HG03064 (cell line): ENCODE data around the gene OR1D5.
"Not testable (repeated sequence)": the region's sequence is repeated elsewhere in the genome, so short reads cannot be mapped to it uniquely, and the experiment has no call there.

Source experiments
- ATAC-seq: cut with Tn5 transposase; IDR thresholded peaks from one replicate; pipeline ENCODE4 v1.9.1; 2021; ENCODE audit warnings: low read depth; ENCODE audit not compliant: unreplicated experiment

The OR1D5 gene

GRCh38 chr17:3032258-3033247 is 30.9 kb downstream of the OR1D5 start:
- no peak for ATAC-seq

DNA sequence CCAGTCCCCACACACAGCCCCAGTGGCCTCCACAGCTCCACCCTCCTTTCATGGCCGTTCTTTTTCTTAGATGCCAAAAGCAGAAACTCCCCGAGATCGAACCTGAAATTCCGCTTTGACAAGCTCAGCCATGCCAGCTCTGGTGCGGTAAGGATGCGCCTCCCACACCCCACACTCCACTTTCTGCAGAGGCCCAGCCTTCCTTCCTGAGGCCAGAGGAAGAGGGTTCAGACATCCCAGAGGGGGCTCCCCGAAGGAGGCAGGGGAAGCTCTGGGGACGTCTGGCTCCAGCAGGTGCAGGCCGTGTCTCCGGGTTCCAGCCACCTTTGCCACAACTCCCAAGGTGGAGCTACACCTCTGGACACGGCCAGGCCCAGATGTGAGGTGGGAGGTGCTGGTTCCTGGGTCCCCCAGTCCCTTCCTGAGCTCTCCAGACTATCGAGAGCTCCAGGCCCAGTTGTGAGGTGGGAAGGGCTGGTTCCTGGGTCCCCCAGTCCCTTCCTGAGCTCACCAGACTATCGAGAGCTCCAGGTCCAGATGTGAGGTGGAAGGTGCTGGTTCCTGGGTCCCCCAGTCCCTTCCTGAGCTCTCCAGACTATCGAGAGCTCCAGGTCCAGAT is 32.4 kb downstream of the OR1D5 start:
- not testable (repeated sequence) for ATAC-seq

- no peak for ATAC-seq
Measured at GRCh38 chr17:3030096-3030495, 33.3 kb downstream of the OR1D5 start.

- no peak for ATAC-seq
Measured at GRCh38 chr17:3029213-3029913, 34.0 kb downstream of the OR1D5 start.

DNA sequence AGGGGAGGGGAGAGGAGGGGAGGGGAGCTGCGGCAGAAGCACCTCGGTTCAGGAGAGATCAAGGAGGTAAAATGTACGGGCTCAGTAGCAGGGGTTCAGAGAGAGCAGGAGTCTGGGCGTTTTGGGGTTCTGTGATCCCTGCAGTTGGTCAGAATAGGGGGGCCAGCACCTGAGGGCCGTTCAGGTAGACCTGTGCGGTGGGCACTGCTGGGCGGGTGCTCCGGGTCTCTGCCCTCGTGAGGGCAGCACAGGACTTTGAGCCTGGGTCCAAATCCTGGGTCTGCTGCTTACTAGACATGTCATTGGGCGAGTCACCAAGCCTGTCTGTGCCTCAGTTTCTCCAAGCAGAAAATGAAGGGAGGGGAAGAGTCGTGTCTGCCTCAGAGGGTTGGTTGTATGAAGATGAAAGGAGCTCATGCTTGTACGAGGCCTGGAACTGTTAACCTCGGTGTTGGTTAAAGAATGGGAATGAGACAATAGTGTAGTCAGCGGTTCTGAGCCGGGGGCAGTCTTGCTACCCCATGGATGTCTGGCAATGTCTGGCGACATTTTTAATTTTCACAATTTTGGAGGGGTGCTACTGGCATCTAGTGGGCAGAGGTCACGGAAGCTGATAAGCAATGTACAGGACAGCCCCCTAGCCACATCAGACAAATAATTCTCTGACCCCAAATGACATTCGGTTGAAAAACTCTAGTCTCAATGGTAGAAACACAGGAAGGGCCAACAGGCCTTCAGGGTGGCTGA is 35.4 kb downstream of the OR1D5 start:
- no peak for ATAC-seq

GRCh38 chr17:3026856-3027751 is 36.3 kb downstream of the OR1D5 start:
- ATAC-seq: no peak

- ATAC-seq: no peak
Measured at GRCh38 chr17:3026125-3026855, 37.1 kb downstream of the OR1D5 start.

- no peak for ATAC-seq
Measured at GRCh38 chr17:3025421-3026124, 37.8 kb downstream of the OR1D5 start.

GRCh38 chr17:3024346-3024745 is 39.1 kb downstream of the OR1D5 start:
- ATAC-seq: no peak

- no peak for ATAC-seq
Measured at GRCh38 chr17:3022197-3022596, 41.2 kb downstream of the OR1D5 start.

DNA sequence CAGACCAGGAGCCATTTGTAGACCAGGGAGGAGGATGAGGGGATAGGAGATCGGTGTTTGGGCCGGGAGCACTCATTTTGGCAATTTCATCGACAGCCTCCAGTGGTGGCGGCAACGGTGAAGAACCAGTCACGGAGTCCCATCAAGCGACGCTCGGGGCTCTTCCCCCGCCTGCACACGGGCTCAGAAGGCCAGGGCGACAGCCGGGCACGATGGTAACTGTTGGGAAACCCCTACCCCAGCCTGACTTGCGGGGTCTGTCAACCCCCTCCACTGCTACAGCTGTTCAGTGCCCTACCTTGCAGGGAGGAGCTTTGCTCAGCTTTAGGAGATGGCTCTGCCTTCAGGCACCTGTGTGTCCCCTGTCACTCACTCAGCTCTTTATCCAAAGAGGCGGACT is 43.0 kb downstream of the OR1D5 start:
- no peak for ATAC-seq

GRCh38 chr17:3019761-3020160 is 43.6 kb downstream of the OR1D5 start:
- no peak for ATAC-seq

GRCh38 chr17:3017936-3018335 is 45.5 kb downstream of the OR1D5 start:
- no peak for ATAC-seq

DNA sequence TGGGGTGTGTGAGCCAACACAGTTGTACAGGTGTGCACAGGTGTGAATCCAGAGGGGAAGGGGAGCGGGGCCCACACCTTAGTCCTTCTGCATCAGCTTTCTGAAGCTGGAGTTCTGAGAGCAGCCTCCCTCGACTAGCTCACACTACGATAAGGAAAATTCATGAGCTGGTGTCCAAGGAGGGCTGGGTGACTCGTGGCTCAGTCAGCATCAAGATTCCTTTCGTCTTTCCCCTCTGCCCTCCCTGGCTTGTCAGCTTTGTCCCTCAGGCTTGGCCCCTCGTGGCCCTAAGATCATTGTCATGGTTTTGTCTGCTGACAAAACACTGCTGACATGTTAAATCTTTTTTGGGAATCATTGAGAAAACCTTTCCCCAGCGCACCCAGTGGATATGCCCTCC is 47.5 kb downstream of the OR1D5 start:
- ATAC-seq: no peak

- no peak for ATAC-seq
Measured at GRCh38 chr17:3012926-3013581, 50.4 kb downstream of the OR1D5 start.
